Activated CD8-positive, alpha-beta memory T cell treated with anti-CD3 and anti-CD28 coated beads, Interleukin-2, amount 10 ng/mL, durations not matched to agents 7 days and 5 days (primary cell): ENCODE data around the gene GRIN2A. TPM values are rescaled to one million over a fixed set of nuclear protein-coding genes. Genes with fewer than 3 reads are reported as not detected.

Source experiments
- ATAC-seq: fragments of 150-1000 bp; cut with Tn5 transposase; one replicate; pipeline ENCODE4 v1.10.0; 2021; ENCODE audit warnings: moderate library complexity
- CTCF ChIA-PET: fragments of 350-600 bp; sonication (Branson Sonifier 250); formaldehyde crosslinking; loops from one replicate; lab custom pipeline; 2021; ENCODE audit warnings: antibody characterized with exemption; lab: Charles Lee
- DNase-seq: peaks from one replicate; pipeline ENCODE4 v3.0.0-alpha.2; 2020
- H3K27ac Mint-ChIP-seq: one replicate; pipeline ENCODE4 v1.8.0; 2021; ENCODE audit warnings: mild to moderate bottlenecking, mixed read lengths
- H3K27me3 Mint-ChIP-seq: one replicate; pipeline ENCODE4 v1.8.0; 2021; ENCODE audit warnings: mixed read lengths
- H3K36me3 Mint-ChIP-seq: one replicate; pipeline ENCODE4 v1.8.0; 2021; ENCODE audit warnings: mild to moderate bottlenecking, mixed read lengths
- H3K4me1 Mint-ChIP-seq: one replicate; pipeline ENCODE4 v1.8.0; 2021; ENCODE audit warnings: mixed read lengths
- H3K4me3 Mint-ChIP-seq: one replicate; pipeline ENCODE4 v1.8.0; 2021; ENCODE audit warnings: mild to moderate bottlenecking, moderate library complexity, mixed read lengths
- H3K9me3 Mint-ChIP-seq: one replicate; pipeline ENCODE4 v1.8.0; 2022; ENCODE audit warnings: low read depth, mixed read lengths
- total RNA-seq, 2 experiments: library from RNA; stranded (reverse); gene quantifications; one replicate each; pipeline ENCODE4 v1.2.3, GENCODE V29; 2021

GRIN2A gene
- total RNA-seq, 2 experiments from 2014 or later = not detected

DNA sequence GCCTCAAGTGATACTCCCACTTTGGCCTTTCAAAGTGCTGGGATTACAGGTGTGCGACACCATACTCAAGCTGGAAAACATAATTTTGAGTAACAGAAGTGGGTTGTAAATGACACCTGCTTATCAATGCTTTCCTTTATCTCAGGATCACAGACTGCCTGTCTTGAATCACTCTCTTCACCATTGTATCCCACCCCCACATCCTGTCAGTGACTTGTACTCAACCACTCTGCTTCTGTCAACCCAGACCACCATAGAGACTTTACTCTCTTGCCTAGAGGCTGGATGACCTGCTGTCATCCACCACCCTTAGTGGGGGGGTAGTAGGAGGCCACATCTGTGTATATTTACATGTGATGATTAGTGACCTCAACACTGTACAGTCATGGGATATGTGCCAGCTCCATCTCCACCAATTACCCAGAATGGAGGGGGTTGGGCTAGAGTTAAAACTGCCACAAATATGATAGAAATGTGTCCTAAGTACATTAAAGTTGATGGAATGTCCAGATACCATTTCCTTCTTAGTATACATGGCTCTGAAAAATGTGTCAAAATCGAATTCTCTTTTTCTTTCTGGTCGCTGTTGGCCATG, 338.7 kb downstream of the GRIN2A start:
- Mint-ChIP-seq H3K27ac (no peak overlapping the region), H3K27me3 (no peaks in the 10 kb centered on the region), H3K4me1 (no peaks in the 10 kb centered on the region), H3K9me3 (no peaks in the 10 kb centered on the region), H3K36me3 (no peaks in the 10 kb centered on the region), H3K4me3 (no peak overlapping the region)
- CTCF ChIA-PET = no interaction called here
- DNase-seq (no peak), ATAC-seq (no peak)

DNA sequence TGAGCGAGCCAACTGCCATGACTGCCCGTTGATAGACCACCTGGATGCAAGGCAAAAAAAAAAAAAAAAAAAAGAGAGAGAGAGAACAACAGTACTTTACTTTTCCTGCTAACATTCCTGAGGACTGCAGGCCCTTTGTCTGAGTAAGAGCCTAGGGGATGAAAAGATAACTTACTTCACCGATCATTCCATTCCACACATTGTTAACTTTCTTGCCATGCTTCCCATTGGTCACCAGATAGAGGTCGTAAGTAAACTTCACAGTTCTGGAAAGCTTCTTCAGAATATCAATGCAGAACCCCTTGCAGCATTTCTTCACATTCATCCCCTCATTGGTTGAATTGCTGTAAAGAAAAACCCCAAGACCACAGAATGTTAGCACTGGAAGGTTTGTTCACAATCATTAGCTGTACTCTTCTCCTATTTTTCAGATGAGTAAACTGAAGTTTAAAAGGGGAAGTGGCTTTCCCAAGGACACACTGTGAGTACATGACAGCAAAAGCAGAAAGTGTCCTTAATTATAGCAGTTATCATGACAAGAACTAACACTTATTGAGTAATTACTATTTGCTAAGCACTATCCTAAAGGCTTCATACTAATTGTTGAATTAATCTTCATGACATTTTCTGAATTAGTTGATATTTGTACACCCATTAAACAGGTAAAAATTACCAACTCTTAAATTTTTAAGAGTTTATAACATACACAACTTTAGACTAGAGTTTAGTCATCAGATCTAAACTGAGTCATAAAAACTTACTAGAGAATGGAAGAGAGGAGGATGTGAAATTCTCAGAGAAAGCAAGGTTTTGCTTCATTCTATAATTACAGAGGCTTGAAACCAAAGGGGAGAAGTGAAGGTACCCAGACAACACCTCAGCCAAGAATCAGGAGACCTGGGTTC, 341.2 kb downstream of the GRIN2A start:
- Mint-ChIP-seq H3K9me3 (peaks cover 3% of the 10 kb centered on the region), H3K27me3 (no peaks in the 10 kb centered on the region), H3K36me3 (no peaks in the 10 kb centered on the region), H3K4me3 (no peak overlapping the region), H3K27ac (no peak overlapping the region), H3K4me1 (no peaks in the 10 kb centered on the region)
- DNase-seq = no peak
- ATAC-seq = no peak
- CTCF ChIA-PET = no interaction called here

DNA sequence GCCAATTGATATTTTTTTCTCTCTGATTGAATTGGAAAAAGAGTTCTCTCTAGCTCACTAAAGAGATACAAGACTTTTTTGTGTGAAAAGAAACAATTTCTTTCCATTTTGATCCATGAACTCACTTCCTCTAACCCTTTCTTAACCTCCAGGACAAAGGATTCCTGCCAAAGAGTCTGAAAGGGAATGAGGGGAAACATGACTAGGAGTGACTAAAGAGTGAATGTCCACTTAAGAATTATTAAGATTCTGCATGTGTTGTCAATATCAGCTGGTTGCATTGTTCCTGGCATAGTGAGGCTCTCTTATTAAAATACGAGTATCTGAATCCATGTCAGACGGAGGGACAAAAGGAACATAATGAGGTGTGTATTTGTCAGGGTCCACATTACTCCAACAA, 344.7 kb downstream of the GRIN2A start:
- H3K4me1 Mint-ChIP-seq = no peaks in the 10 kb centered on the region
- H3K27ac Mint-ChIP-seq = no peak overlapping the region
- no peak overlapping the region for H3K4me3 Mint-ChIP-seq
- CTCF ChIA-PET = no interaction called here
- no peaks in the 10 kb centered on the region for H3K27me3 Mint-ChIP-seq
- DNase-seq (no peak), ATAC-seq (no peak)
- no peaks in the 10 kb centered on the region for H3K36me3 Mint-ChIP-seq
- H3K9me3 Mint-ChIP-seq = peaks cover 3% of the 10 kb centered on the region

DNA sequence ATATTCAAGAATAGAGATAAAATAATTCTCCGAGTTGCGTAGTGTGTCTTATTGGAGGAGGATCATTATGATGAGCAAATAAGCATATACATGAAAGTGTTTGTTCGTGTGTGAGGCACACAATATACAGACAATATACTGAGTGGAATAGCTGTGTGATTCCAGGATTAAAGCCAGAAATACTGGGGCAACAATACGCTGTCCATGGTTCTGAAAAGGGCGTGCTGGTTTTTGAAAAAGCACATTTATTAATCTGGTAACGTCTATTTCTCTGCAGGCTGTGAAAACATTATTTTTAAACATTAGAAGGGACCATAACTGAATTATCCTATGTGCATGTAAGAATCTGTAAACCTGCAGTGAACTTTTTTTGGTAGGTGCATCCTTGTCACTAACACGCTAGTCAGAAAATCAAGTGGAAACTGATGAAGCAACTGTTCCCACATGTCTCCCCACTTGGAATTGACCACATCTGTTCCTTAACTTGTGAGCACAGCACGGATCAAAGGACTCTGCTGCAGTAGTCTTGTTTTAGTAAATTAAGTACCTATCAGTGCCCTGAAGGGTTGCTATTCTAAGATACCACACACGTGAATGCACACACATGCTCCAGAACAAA, 346.0 kb downstream of the GRIN2A start:
- Mint-ChIP-seq H3K4me3 (no peak overlapping the region), H3K4me1 (no peaks in the 10 kb centered on the region), H3K27ac (no peak overlapping the region), H3K9me3 (peaks cover 3% of the 10 kb centered on the region), H3K27me3 (no peaks in the 10 kb centered on the region), H3K36me3 (no peaks in the 10 kb centered on the region)
- CTCF ChIA-PET = no interaction called here
- ATAC-seq = no peak
- DNase-seq = no peak

DNA sequence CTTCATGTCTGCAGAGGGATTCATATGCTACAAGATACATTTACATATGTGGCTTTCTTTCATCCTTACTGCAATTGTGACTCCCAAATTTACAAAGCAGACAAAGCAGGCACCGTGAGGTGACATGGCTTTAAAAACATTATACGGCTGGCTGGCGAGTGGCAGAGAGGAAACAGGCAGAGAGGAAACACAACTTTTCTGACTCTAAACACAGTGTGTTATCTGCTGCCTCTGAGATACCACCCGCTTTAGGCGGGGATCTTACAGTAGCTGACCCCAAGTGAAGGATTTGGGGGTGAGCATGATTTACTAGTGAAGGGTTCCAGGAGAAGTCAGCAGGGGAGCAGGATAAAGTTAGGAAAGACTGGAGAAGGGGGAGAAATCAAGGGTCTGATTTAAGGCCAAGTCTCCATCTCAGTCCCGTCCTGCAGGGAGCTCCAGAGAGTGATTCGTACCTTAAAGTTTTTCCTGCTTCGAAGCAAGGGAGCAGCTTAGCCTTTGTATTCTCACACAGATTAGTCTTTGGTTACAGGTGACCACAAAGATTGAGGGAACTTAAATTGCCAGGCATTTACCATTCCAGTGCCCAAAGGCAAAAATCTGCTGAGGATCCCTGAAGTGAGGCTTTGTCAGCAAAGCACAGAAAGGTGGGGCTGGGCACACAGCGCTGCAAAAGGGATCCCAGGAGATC, 355.0 kb downstream of the GRIN2A start:
- Mint-ChIP-seq H3K27ac (no peak overlapping the region), H3K4me1 (no peaks in the 10 kb centered on the region), H3K27me3 (no peaks in the 10 kb centered on the region), H3K36me3 (no peaks in the 10 kb centered on the region), H3K9me3 (no peaks in the 10 kb centered on the region), H3K4me3 (no peak overlapping the region)
- no peak for DNase-seq
- CTCF ChIA-PET = no interaction called here
- no peak for ATAC-seq

DNA sequence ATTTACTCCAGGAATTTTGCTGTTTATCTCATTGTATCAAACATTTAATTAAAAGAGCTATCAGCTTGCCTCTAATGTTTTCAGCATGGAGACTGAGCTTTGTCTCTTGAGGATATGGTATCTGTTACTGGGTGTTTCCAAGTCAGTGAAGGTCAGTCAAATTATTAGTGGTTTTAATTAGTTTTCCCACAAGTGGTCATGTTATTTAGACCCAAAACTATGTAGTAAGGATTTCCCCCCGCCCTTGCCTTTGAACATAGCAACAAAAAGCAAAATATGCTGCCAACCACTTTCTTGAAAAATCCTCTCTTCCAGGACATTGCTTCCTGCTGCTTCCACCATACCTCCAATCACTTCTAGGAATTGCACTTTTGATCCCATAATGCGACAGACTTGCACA, 355.6 kb downstream of the GRIN2A start:
- CTCF ChIA-PET = no interaction called here
- ATAC-seq (no peak), DNase-seq (no peak)
- Mint-ChIP-seq H3K27ac (no peak overlapping the region), H3K4me1 (no peaks in the 10 kb centered on the region), H3K9me3 (no peaks in the 10 kb centered on the region), H3K27me3 (no peaks in the 10 kb centered on the region), H3K36me3 (no peaks in the 10 kb centered on the region), H3K4me3 (no peak overlapping the region)

DNA sequence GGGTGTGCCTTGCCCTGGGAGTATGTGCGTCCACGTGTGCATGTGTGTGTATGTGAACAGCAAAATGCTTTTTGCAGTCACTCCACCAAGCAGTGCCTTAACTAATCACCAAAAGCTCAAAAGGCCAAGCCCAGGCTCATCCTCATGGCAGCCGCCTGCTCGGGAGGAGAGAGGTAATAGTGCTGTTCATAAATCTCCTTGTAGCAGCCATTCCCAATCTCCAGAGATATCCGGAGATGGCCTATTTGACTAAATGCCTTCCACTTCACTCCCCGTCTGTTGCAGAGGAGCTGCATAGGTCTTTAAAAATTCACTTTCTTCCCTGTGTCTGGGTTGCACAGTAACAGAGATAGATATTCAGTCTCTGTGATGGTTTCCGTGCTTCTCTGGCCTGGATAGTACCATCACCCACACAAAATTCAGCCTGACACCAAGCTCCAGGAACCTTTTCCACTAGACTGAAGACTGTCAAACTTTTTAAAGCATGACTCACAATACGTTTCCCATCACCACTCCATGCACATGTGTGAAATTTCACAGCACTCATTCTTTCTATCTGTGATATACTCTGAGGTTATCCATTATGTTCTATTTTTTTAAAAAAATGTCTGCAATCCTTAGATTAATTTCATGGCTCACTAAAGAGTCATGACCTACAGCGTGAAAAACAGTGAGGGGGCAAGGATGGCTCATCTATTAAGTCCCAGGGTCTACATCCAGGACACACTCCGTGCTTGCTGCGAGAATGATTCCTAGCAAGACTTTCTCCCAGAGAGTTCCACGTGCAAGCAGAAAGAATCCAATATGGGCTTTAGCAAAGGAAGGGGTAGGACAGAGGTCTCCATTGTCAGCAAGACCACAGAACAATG, 357.8 kb downstream of the GRIN2A start:
- no peak for DNase-seq
- no peak overlapping the region for H3K4me3 Mint-ChIP-seq

DNA sequence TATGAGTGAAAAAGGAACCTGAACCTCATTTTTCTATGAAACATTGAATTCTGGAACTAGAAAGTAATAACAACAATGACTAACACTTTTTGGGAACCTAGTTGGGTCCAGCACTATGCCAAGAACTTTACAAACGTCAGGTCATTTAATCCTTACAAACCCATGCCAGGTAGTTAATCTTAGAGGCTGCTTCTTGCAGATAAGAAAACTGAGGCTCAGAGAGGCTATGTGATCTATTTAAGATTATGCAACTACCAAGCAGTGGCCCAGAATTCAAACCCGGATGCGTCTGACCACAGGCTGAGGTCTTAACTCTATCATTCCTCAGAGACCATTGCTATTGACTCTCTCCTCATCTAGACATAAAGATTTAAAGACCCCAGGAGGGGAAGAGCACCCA, 358.7 kb downstream of the GRIN2A start:
- Mint-ChIP-seq H3K9me3 (no peaks in the 10 kb centered on the region), H3K27ac (no peak overlapping the region), H3K4me1 (no peaks in the 10 kb centered on the region), H3K4me3 (no peak overlapping the region), H3K36me3 (no peaks in the 10 kb centered on the region), H3K27me3 (no peaks in the 10 kb centered on the region)
- no peak for ATAC-seq
- no peak for DNase-seq
- CTCF ChIA-PET = no interaction called here

More for the DNA sequence above, 357.8 kb downstream of the GRIN2A start:
- Mint-ChIP-seq H3K4me1 (no peaks in the 10 kb centered on the region), H3K36me3 (no peaks in the 10 kb centered on the region), H3K9me3 (no peaks in the 10 kb centered on the region), H3K27ac (no peak overlapping the region), H3K27me3 (no peaks in the 10 kb centered on the region)
- no peak for ATAC-seq
- CTCF ChIA-PET = no interaction called here

DNA sequence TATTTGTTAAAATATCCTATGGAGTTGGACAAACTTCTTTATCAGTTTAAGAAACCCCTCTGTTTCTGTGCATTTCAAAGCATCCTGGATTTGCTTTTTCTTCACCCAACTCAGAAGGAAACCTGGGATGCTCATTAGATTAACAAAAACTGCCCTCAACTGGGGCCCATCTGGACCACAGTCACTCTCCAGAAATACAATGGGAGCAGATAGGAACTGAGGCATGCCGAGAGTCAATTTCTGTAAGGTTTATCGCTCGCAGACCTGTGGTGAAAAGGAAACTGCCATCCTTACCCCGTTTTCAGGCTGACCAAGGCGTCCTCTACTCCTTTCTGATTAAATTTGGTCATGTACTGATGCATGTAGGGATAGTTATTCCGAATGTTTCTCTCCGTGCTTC, 360.3 kb downstream of the GRIN2A start:
- CTCF ChIA-PET = no interaction called here
- Mint-ChIP-seq H3K27me3 (no peaks in the 10 kb centered on the region), H3K36me3 (no peaks in the 10 kb centered on the region), H3K27ac (no peak overlapping the region), H3K9me3 (no peaks in the 10 kb centered on the region), H3K4me1 (no peaks in the 10 kb centered on the region), H3K4me3 (no peak overlapping the region)
- DNase-seq (no peak), ATAC-seq (no peak)

DNA sequence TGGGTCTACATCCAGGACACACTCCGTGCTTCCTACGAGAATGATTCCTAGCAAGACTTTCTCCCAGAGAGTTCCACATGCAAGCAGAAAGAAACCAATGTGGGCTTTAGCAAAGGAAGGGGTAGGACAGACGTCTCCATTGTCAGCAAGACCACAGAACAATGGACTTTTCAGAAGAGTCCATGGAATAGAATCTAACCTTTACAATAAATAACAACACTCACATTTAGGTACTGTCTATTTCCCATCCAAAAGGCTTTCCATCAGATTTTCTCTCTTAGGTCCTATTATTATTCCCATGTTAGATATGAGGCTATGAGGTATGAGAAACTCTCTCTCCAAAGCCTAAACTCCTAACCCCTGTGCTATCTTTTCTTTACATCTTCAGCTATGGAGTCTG, 360.9 kb downstream of the GRIN2A start:
- H3K9me3 Mint-ChIP-seq = no peaks in the 10 kb centered on the region
- H3K27ac Mint-ChIP-seq = no peak overlapping the region
- H3K27me3 Mint-ChIP-seq = no peaks in the 10 kb centered on the region
- CTCF ChIA-PET = no interaction called here
- DNase-seq (no peak), ATAC-seq (no peak)
- no peak overlapping the region for H3K4me3 Mint-ChIP-seq
- no peaks in the 10 kb centered on the region for H3K36me3 Mint-ChIP-seq
- H3K4me1 Mint-ChIP-seq = no peaks in the 10 kb centered on the region

DNA sequence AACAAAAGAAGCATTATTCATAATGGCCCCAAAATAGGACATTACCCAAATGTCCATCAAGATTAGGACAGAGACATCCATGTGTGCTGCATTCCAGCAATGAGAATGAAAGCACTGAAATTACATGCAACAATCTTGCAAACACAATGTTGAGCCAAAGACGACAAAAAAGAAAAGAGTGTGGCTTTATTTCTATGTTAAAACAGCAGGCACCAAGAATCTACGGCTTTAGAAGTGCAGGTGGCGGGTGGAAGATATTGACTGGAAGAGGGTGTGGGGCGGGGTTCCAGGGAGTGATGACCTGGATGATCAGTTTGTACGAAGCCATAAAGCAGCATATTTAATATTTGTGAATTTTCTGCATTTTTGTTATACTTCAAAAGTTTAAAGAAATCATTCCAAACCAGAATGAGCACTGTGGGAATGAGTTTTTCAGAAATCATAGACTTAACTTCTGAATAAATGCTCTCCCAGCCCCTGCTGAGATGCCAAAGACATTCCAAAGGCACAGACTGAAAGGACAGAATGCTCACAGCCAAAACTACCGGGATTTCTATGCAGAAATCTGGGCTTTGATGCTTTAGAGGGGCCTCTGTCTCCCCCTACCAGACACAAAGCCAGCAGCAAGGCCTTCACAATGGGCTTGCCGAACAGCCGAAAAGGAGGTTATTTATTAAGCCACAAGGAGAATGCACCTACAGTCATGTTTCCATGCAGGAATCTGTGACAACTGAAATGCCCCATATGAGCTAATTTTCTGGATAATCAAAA, 361.6 kb downstream of the GRIN2A start:
- no peak overlapping the region for H3K4me3 Mint-ChIP-seq
- H3K9me3 Mint-ChIP-seq = no peaks in the 10 kb centered on the region
- DNase-seq = no peak
- H3K36me3 Mint-ChIP-seq = no peaks in the 10 kb centered on the region
- CTCF ChIA-PET = no interaction called here
- no peak overlapping the region for H3K27ac Mint-ChIP-seq
- ATAC-seq = no peak
- H3K27me3 Mint-ChIP-seq = no peaks in the 10 kb centered on the region
- no peaks in the 10 kb centered on the region for H3K4me1 Mint-ChIP-seq

DNA sequence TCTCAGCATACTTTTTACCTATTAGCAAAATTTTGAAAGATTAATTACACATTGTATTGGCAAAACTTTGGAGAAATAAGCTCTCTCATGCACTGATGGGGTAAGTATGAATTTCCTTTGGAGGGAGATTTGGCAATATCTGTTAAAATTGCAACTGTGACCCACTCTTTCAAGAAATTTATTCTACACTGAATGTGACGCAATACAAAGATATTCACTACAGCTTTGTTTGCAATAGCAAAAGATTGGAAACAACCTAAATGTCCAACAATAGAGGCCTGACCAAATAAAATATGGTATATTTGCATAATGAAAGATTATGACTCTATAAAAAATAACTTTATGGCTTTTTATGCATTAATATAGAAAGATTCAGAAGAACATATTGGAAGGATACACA, 363.5 kb downstream of the GRIN2A start:
- DNase-seq = no peak
- Mint-ChIP-seq H3K4me1 (no peaks in the 10 kb centered on the region), H3K36me3 (no peaks in the 10 kb centered on the region), H3K27ac (no peak overlapping the region), H3K9me3 (no peaks in the 10 kb centered on the region), H3K27me3 (no peaks in the 10 kb centered on the region), H3K4me3 (no peak overlapping the region)
- no peak for ATAC-seq
- CTCF ChIA-PET = no interaction called here
